Upper lobe of left lung (tissue), 6 donors: Measurements from ENCODE around the gene METTL15. TPM values are rescaled to one million over a fixed set of nuclear protein-coding genes. Genes with fewer than 3 reads are reported as not detected.
"Not testable (repeated sequence)": the region's sequence is repeated elsewhere in the genome, so short reads cannot be mapped to it uniquely, and the experiment has no call there.

Experiments
- ATAC-seq, 2 donors: fragments of 200-7000 bp; cut with Tn5 transposase; one replicate each; pipeline ENCODE4 v1.9.1; 2022; ENCODE audit warnings: mild to moderate bottlenecking in 2 of 2, moderate library complexity in 2 of 2; ENCODE audit not compliant: low FRiP score in 2 of 2
- DNase-seq, 2 donors: peaks; one replicate each; pipeline ENCODE4 v3.0.0-alpha.2; 2019 to 2020
- H3K27ac ChIP-seq, 4 donors: fragments of 200-600 bp; sonication (generic); one replicate each; pipeline ENCODE4 v1.5.1; 2016 to 2019
- H3K27me3 ChIP-seq, 4 donors: fragments of 200-600 bp; sonication (generic); one replicate each; pipeline ENCODE4 v1.5.1; 2017 to 2019
- H3K36me3 ChIP-seq, 4 donors: fragments of 200-600 bp; sonication (generic); one replicate each; pipeline ENCODE4 v1.5.1; 2016 to 2019
- H3K4me1 ChIP-seq, 4 donors: fragments of 200-600 bp; sonication (generic); one replicate each; pipeline ENCODE4 v1.5.1; 2018 to 2019
- H3K4me3 ChIP-seq, 4 donors: fragments of 200-600 bp; sonication (generic); one replicate each; pipeline ENCODE4 v1.5.1; 2017 to 2019; ENCODE audit warnings: mild to moderate bottlenecking in 2 of 4, moderate library complexity in 1 of 4
- H3K9me3 ChIP-seq, 4 donors: fragments of 200-600 bp; sonication (generic); one replicate each; pipeline ENCODE4 v1.5.1; 2018 to 2019
- CTCF ChIP-seq, 6 experiments: fragments of 450-650 bp in 4 of 6; fragments of 200-600 bp in 2 of 6; sonication (generic) in 2 of 6; IDR thresholded peaks; one replicate each; pipeline ENCODE4 v1.5.1; 2016 to 2019; ENCODE audit warnings: antibody characterized with exemption in 6 of 6
- EP300 ChIP-seq, 4 donors: sonication (generic); formaldehyde crosslinking; IDR thresholded peaks; one replicate each; pipeline ENCODE4 v1.5.1; 2017; ENCODE audit warnings: antibody characterized with exemption in 4 of 4, control low read depth in 2 of 4
- POLR2A ChIP-seq, 4 donors: fragments of 450-650 bp; IDR thresholded peaks; one replicate each; pipeline ENCODE4 v1.5.1; 2016 to 2017; ENCODE audit warnings: antibody characterized with exemption in 4 of 4, mild to moderate bottlenecking in 2 of 4
- POLR2AphosphoS5 ChIP-seq, 2 donors: sonication (generic); formaldehyde crosslinking; IDR thresholded peaks; one replicate each; pipeline ENCODE4 v1.5.1; 2017; ENCODE audit warnings: antibody characterized with exemption in 2 of 2
- WGBS, 2 donors: methylation state at CpG; one replicate each; pipeline ENCODE4 v1.1.5; 2017 to 2018; 5-methylcytosine and 5-hydroxymethylcytosine counted together
- total RNA-seq, 6 donors: library from RNA; depleted of rRNA in 4 of 6; stranded (reverse); fragments of >200 nt in 4 of 6; gene quantifications; one replicate each; pipeline versions ENCODE4 v1.1.0 to v1.2.1, GENCODE V29; 2016 to 2021
- donor health status: DM: no; HTN: no; CAD: no; lungs with moderate emphysema.
- donor health status: DM: no; HTN: yes; CAD: no; lungs with severe emphysema.

Gene METTL15
- total RNA-seq, 6 donors from 2014 or later = 3.0 to 24.1 (median 11.2) TPM

- ATAC-seq (no peak), DNase-seq (no peak)
- Histone ChIP-seq H3K36me3 (peaks cover 0 to 9% (median 0%) of the 10 kb centered on the region in 4 donors), H3K4me3 (no peak overlapping the region), H3K4me1 (no peaks in the 10 kb centered on the region), H3K27ac (no peak overlapping the region), H3K9me3 (no peaks in the 10 kb centered on the region), H3K27me3 (no peaks in the 10 kb centered on the region)
- WGBS, 2 donors = 95 to 96% methylated on average over 1 of the region's 1 CpG
- TF ChIP-seq POLR2AphosphoS5 (IDR thresholded peaks at IDR 0.05) = no peak
- no peak for TF ChIP-seq EP300 (IDR thresholded peaks at IDR 0.05)
- no peak for TF ChIP-seq POLR2A (IDR thresholded peaks at IDR 0.05)
- TF ChIP-seq CTCF (IDR thresholded peaks at IDR 0.05) = no peak
These were observed 101.7 kb downstream of the METTL15 start for GRCh38 chr11:28209906-28210305.

GRCh38 chr11:28222063-28222462 is 113.9 kb downstream of the METTL15 start:
- DNase-seq = peak in 1 of 2 donors; percentile 31
- not testable (repeated sequence) for H3K36me3 ChIP-seq, H3K9me3 ChIP-seq, H3K4me1 ChIP-seq, H3K27me3 ChIP-seq, H3K27ac ChIP-seq, ATAC-seq, H3K4me3 ChIP-seq
- WGBS, 2 donors = 91 to 98% methylated on average over 6 to 7 of the region's 9 CpGs

- H3K4me3 ChIP-seq = no peak overlapping the region
- no peaks in the 10 kb centered on the region for H3K4me1 ChIP-seq
- 82% methylated on average over 1 of the region's 1 CpG for WGBS, 2 donors
- no peaks in the 10 kb centered on the region for H3K36me3 ChIP-seq
- no peaks in the 10 kb centered on the region for H3K27me3 ChIP-seq
- H3K27ac ChIP-seq = no peak overlapping the region
- H3K9me3 ChIP-seq = no peaks in the 10 kb centered on the region
- TF ChIP-seq EP300 (IDR thresholded peaks at IDR 0.05) (no peak), POLR2AphosphoS5 (IDR thresholded peaks at IDR 0.05) (no peak), POLR2A (IDR thresholded peaks at IDR 0.05) (no peak), CTCF (IDR thresholded peaks at IDR 0.05) (no peak)
- DNase-seq (no peak), ATAC-seq (no peak)
These were observed 115.4 kb downstream of the METTL15 start for GRCh38 chr11:28223577-28223976.

GRCh38 chr11:28223994-28224393 is 115.8 kb downstream of the METTL15 start:
- no peak overlapping the region for H3K27ac ChIP-seq
- no peak for ATAC-seq
- DNase-seq = no peak
- H3K27me3 ChIP-seq = no peaks in the 10 kb centered on the region
- no peaks in the 10 kb centered on the region for H3K36me3 ChIP-seq
- no peaks in the 10 kb centered on the region for H3K4me1 ChIP-seq
- no peak overlapping the region for H3K4me3 ChIP-seq
- 88 to 92% methylated on average over 2 of the region's 2 CpGs for whole genome bisulfite sequencing, 2 donors
- TF ChIP-seq POLR2A (IDR thresholded peaks at IDR 0.05) = no peak
- TF ChIP-seq POLR2AphosphoS5 (IDR thresholded peaks at IDR 0.05) = no peak
- no peak for TF ChIP-seq EP300 (IDR thresholded peaks at IDR 0.05)
- TF ChIP-seq CTCF (IDR thresholded peaks at IDR 0.05) = no peak
- H3K9me3 ChIP-seq = no peaks in the 10 kb centered on the region

- Histone ChIP-seq H3K27ac (no peak overlapping the region), H3K4me3 (no peak overlapping the region), H3K4me1 (no peaks in the 10 kb centered on the region), H3K36me3 (no peaks in the 10 kb centered on the region), H3K27me3 (no peaks in the 10 kb centered on the region), H3K9me3 (no peaks in the 10 kb centered on the region)
- ATAC-seq (no peak), DNase-seq (no peak)
- TF ChIP-seq EP300 (IDR thresholded peaks at IDR 0.05) = no peak
- TF ChIP-seq CTCF (IDR thresholded peaks at IDR 0.05) = no peak
- TF ChIP-seq POLR2A (IDR thresholded peaks at IDR 0.05) = no peak
- no peak for TF ChIP-seq POLR2AphosphoS5 (IDR thresholded peaks at IDR 0.05)
- 89 to 97% methylated on average over 1 of the region's 1 CpG for WGBS, 2 donors
These were observed 119.3 kb downstream of the METTL15 start for GRCh38 chr11:28227460-28227859.
